ENCODE measurements around the gene MAP2.

The MAP2 gene

DNA sequence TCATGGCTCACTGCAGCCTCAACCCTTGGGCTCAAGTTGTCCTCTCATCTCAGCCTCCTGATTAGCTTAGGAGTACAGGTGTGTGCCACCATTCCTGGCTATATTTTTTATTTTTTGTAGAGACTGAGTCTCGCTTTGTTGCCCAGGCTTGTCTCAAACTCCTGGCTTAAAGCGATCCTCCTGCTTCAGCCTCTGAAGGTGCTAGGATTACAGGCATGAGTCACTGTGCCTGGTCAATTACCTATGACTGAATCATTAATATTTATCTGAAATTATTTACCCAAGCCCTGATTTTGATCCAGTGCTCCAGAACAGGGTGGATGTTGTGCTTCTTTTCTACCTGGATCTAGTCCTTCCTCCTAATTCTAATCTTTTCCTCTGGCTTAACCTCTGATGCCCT, 87.8 kb downstream of the MAP2 start:
- no peak for DNase-seq (ENCODE audit: extremely low read depth, low read depth)
- H3K4me3 ChIP-seq (replicated peaks; ENCODE audit: low read depth, low read length): no peak overlapping the region
- no peak for TF ChIP-seq CTCF (IDR thresholded peaks at IDR 0.05; ENCODE audit: low read depth, low read length, missing control alignments)

DNA sequence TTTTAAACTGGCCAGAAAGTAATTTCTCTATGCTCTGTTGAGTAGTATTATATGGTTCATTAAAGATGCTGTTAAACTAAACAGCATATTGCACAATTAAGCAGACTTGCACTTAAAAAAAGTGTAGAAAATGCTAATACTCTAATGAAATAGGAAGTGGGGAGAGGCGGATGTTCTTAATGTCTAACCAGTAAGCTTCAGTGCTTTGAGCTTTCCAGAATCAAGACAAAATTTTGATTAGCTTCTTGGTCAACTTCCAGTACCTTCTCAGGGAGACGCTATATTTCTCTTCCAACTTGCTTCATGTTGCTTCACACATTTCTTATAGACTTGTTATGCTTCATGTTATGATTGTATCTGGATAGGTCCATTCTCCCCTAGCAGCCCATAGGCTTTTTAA, 89.1 kb downstream of the MAP2 start:
- no peak overlapping the region for H3K4me3 ChIP-seq (replicated peaks; ENCODE audit: low read depth, low read length)
- no peak for TF ChIP-seq CTCF (IDR thresholded peaks at IDR 0.05; ENCODE audit: low read depth, low read length, missing control alignments)
- no peak for DNase-seq (ENCODE audit: extremely low read depth, low read depth)

DNA sequence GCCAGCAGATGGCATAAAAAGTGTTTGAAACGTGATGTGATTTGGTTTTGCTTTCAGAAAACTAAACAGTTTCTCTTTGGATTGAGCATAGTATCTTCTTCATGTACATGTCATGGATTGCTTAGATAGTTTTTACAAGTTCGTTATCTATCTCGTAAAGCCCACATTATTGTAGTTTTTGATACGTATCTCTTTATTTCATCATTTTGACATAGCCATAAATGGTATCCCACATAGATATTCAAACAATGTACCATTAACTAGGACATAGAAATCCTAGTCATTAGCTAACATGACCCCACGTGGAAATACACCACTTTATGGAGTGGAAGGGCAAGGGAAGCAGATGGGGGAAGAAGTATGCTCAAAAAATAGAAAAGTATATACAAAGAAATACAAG, 93.6 kb downstream of the MAP2 start:
- H3K4me3 ChIP-seq (replicated peaks; ENCODE audit: low read depth, low read length): no peak overlapping the region
- no peak for DNase-seq (ENCODE audit: extremely low read depth, low read depth)
- TF ChIP-seq CTCF (IDR thresholded peaks at IDR 0.05; ENCODE audit: low read depth, low read length, missing control alignments): no peak

DNA sequence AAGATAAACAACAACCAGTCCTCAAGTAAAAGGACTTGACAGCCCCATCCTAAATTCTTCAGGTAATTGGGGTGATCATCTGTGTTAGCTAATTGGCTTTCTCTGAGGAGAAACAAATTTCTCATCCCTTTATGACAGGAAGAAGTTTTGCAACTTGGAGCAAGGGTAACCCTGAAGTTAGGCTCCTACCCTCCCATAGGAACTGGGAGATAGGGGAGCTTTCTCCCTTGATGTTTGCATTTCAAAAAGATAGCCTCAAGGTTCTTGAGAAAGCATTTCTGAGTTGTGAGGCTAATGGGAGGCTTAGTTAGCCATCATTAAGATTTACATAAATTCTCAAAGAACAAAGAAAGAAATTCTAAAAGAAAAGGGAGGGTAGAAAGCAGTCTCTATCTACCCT, 95.4 kb downstream of the MAP2 start:
- no peak overlapping the region for H3K4me3 ChIP-seq (replicated peaks; ENCODE audit: low read depth, low read length)

GRCh38 chr2:209519906-209520305, 96.1 kb downstream of the MAP2 start:
- H3K4me3 ChIP-seq (replicated peaks; ENCODE audit: low read depth, low read length): no peak overlapping the region
- DNase-seq (ENCODE audit: extremely low read depth, low read depth): no peak

More for the DNA sequence above, 95.4 kb downstream of the MAP2 start:
- no peak for DNase-seq (ENCODE audit: extremely low read depth, low read depth)
- no peak for TF ChIP-seq CTCF (IDR thresholded peaks at IDR 0.05; ENCODE audit: low read depth, low read length, missing control alignments)

DNA sequence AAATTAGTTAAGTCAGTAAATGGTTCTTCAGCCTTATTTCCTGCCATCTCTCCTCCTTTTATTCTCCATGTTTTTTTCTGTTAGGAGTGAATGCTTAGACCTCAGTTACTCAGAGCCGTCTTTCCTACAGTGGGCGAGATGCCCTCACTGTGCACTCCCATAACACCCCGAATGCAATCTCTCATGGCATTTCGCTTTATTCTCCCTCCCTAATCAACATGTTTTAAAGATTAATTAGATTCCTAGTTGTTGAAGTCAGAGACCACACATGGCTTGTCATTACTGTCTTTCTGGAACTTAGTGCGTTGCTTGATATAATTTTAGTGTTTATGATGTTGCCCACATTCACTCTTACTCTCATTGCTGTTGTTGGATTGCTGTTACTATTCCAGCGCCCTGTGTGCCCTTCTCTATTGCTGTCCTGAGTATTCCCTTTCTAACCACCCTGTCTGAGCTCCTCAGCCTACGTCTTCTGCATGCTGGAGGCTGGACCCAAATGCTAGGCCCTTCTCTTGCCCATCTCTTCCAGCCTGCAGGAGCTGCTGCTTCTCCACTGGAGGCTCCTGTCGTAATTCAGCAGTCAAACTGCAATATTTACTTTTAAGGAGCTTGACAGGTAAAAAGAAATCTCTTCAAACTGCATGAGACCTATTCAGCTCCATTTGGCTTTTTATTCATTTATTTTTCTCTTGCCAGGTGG, 99.3 kb downstream of the MAP2 start:
- no peak overlapping the region for H3K4me3 ChIP-seq (replicated peaks; ENCODE audit: low read depth, low read length)
- no peak for DNase-seq (ENCODE audit: extremely low read depth, low read depth)
- TF ChIP-seq CTCF (IDR thresholded peaks at IDR 0.05; ENCODE audit: low read depth, low read length, missing control alignments): no peak

More at GRCh38 chr2:209519906-209520305, 96.1 kb downstream of the MAP2 start:
- no peak for TF ChIP-seq CTCF (IDR thresholded peaks at IDR 0.05; ENCODE audit: low read depth, low read length, missing control alignments)

- no peak overlapping the region for H3K4me3 ChIP-seq (replicated peaks; ENCODE audit: low read depth, low read length)
Measured at GRCh38 chr2:209523867-209524266, 100.0 kb downstream of the MAP2 start.

More at GRCh38 chr2:209523867-209524266, 100.0 kb downstream of the MAP2 start:
- TF ChIP-seq CTCF (IDR thresholded peaks at IDR 0.05; ENCODE audit: low read depth, low read length, missing control alignments): no peak
- DNase-seq (ENCODE audit: extremely low read depth, low read depth): no peak
